ENCODE measurements around the gene GHITM.
"Not testable (repeated sequence)": the region's sequence is repeated elsewhere in the genome, so short reads cannot be mapped to it uniquely, and the experiment has no call there.

The GHITM gene

GRCh38 chr10:84176836-84177474, 37.6 kb downstream of the GHITM start:
- DNase-seq, result peak; percentile 49

DNA sequence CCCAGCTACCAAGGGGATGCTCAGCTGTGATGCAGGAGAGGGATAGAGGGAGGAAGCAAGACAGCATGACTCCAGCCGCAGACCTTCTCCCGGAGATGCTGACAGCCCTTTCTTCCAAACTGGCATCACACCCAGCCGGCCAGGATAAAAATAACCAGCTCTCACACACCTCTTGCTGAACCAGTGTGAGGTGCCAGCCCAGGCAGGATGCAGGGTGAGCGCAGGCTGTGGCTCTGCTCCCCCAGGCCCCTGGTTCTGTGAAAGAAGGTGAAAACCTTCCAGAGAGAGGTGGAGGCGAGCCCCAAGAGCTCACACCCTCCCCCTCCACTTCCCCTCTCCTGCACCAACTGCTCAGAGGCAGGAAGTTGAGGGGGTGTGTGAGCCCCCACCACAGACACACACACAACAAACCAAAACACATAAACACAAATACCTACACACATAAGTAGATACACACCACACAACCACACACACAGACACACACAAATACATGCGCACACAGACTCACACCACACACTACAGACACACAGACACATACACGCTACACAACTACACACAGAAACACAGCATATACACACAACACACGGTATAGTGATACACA, 38.3 kb downstream of the GHITM start:
- peak; percentile 56 for DNase-seq

DNA sequence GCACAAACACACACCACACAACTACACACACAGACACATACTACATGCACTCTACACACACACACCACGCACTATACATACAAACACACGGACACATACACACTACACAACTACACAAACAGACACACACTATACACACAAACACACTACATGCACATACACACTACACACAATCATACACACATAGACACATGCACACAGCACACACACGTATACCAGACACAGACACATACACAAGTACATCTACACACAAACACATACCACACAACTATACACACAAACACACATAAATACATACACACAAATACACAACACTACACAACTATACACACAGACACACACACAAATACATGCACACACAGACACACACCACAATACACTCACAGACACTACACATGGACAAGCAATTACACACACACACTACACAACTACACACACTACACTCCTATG, 38.9 kb downstream of the GHITM start:
- peak; percentile 20 for DNase-seq

GRCh38 chr10:84179059-84179710, 39.9 kb downstream of the GHITM start:
- no peak for DNase-seq

DNA sequence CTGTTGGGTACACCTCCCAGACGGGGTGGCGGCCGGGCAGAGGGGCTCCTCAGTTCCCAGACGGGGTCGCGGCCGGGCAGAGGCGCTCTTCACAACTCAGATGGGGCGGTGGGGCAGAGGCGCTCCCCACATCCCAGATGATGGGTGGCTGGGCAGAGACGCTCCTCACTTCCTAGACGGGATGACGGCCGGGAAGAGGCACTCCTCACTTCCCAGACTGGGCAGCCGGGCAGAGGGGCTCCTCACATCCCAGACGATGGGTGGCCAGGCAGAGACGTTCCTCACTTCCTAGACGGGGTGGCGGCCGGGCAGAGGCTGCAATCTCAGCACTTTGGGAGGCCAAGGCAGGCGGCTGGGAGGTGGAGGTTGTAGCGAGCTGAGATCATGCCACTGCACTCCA, 41.1 kb downstream of the GHITM start:
- not testable (repeated sequence) for DNase-seq

- no peak for DNase-seq
Observed at GRCh38 chr10:84181631-84182030, 42.3 kb downstream of the GHITM start.

GRCh38 chr10:84184517-84184916, 45.2 kb downstream of the GHITM start:
- DNase-seq, result no peak

DNA sequence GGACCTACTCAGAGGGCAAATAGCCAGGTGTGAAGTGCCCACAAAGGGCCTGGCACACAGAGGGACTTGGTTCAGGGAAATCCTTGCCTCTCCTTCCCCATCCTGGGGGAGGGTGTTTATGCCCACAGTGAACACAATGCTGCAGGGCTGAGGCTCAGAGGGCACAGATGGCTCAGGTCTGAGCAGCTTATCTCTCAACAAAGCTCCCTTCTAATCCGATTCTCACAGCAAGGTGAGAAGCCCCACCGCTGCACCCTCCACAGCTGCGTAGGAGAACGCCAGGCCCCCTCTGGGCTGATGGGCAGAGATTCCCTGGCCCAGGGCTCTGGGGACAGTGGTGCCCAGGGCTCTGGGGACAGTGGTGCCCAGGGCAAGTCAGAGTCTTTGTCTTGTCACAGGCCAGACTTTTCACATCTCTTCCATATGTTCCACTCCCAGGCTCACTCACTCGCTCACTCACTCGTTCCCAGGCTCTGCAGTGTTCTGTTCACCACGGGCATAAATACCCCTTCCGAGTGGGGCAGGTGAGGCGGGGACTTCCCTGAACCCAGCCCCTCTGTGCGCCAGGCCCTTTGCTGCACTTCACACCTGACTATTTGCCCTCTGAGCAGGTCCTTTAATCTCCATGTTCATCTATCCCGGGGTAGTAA, 46.3 kb downstream of the GHITM start:
- DNase-seq, result no peak

- no peak for DNase-seq
Observed at GRCh38 chr10:84188815-84189214, 49.5 kb downstream of the GHITM start.

GRCh38 chr10:84190621-84191020, 51.3 kb downstream of the GHITM start:
- DNase-seq, result no peak

GRCh38 chr10:84191106-84191505, 51.8 kb downstream of the GHITM start:
- DNase-seq, result no peak

- DNase-seq, result no peak
Observed at GRCh38 chr10:84193327-84193726, 54.0 kb downstream of the GHITM start.

DNA sequence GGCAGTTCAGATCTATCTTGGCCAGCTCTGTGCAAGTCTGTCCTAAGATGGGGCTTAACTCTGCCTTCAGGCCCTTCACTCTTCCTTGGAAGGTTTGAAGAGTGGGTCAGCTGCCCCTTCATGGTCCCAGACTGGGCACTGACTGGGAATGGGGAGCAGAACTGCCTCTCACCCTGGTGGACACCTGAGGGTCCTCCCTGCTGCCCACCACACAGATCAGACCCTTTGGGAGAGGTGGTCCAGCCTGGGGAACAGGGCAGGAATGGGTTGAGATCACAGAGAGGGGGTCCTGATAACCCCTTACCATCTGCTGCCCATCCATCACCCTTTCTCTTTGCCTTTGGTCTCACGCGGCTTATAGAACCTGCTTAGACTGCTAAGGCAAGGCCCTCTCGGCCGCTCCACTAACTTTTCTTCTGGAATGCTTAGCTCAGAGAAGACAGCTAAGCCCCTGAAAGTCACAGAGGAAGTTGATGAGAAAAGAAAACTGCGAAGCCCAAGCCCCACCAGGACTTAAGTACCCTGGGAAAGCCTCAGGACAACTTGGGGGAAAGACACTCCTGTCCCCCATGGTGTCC, 54.6 kb downstream of the GHITM start:
- DNase-seq, result no peak

GRCh38 chr10:84194424-84195043, 55.2 kb downstream of the GHITM start, which contains the start of gene CDHR1:
Gene CDHR1 (plus strand): TSS chr10:84194537. CDS start chr10:84194761, 224 bp downstream.
- peak; percentile 75 for DNase-seq

DNA sequence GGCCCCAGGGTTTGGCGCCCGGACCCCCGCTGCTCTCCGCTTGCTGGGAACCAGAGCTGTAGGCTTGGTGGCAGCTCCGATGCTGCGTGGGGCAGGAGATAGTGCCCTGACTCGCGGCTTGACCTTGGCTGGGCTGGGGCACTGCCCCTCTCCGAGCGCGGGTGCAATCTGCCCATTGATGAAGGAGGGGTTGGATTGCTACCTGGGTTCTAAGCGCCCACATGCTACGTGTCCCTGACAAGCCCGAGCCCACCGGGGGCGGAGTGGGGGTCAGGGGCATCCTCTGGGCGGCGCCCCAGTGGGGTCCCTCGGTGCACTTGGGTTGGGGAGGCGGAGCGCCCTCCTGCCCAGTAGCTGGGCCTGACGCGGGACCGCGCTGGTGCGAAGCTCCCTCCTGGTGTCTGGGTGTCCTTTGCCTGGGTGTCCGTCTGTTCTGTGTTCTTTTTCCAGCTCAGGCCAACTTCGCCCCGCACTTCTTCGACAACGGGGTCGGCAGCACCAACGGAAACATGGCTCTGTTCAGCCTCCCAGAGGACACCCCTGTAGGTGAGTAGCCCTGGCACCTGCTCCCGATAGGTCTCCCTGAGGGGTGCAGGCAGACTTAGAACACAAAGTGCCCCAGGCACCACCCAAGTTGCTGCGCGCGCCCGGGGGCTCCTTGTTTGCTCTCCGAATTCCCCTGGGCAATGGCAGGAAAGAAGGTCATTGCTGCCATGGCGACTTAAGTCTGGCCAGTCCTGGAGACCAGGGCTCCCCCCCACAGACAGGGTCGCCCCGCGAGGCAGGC, 55.9 kb downstream of the GHITM start:
- DNase-seq, result no peak

- DNase-seq, result no peak
Observed at GRCh38 chr10:84196083-84196482, 56.8 kb downstream of the GHITM start.

- no peak for DNase-seq
Observed at GRCh38 chr10:84196941-84197340, 57.6 kb downstream of the GHITM start.

- DNase-seq, result no peak
Observed at GRCh38 chr10:84197643-84198042, 58.3 kb downstream of the GHITM start.

DNA sequence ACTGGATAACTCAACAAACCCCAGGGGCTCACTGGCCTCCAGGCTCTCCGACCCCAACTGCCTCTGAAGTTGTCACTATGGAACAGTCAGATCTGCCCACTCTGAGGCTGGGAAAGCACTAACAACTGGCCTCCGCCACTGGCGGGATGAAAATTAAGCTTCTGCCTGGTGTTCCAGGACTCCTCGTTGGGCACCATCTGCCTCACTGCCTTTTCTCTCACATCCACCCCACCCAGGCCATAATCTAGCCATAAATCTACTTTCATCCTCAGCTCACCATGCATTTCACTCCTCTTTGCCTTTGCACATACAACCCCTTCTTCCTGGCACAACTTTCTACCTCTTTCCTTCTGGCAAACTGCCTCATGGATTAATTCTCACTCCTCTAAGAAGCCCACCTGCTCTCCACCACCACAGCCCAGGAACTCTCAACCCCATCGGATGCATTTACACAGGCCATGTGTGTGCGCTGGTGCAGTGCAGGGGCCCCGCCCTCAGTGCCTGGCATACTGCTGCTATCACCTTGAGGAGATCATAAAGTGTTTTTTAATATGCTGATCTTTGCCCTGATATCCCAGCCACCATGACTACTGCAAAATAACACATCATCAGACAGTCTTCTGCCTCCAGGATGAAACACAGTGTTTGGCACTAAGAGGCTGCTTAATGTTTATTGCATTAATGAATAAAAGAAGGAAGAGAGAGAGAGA, 59.1 kb downstream of the GHITM start:
- DNase-seq, result no peak

DNA sequence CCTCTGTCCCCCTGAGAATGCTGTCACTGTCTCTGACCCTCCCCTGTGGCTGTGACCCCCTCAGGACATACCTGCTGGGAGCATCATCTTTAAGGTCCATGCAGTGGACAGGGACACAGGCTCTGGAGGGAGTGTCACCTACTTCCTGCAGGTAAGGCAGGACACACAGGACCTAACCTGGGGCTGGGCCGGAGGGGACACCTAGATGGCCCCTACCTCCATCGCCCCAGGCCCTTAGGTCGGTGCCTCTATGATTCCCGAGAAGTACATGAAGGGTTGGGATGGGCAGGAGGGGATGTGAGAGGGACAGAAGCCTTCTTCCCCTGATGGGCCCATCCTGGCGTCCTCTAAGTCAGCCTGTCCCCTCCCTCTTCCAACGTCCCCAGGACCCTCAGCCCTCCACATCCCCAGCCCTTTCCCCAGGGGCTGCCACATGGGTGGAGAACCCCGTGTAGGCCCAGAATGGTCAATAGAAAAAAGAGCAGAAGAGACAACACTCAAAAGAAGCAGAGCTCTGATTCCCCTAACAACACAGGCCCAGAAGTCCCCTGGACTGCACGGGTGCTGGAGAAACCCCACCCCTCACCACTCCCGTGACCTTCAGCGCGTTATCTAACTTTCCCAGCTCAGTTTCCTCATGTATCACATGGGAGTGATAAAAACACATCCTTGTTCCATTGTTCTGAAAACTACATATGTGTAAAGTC, 61.4 kb downstream of the GHITM start:
- DNase-seq, result no peak

- no peak for DNase-seq
Observed at GRCh38 chr10:84201244-84201606, 61.9 kb downstream of the GHITM start.
